ENCODE data around the gene ATP10D. TPM values are rescaled to one million over a fixed set of nuclear protein-coding genes. Genes with fewer than 3 reads are reported as not detected.
"Not testable (repeated sequence)": the region's sequence is repeated elsewhere in the genome, so short reads cannot be mapped to it uniquely, and the experiment has no call there.

The ATP10D gene
- total RNA-seq, 4 donors from 2014 or later: 13.5 to 28.2 (median 18.0) TPM

- Histone ChIP-seq H3K4me3 (no peak overlapping the region), H3K27me3 (no peaks in the 10 kb centered on the region), H3K9me3 (no peaks in the 10 kb centered on the region), H3K27ac (no peak overlapping the region), H3K36me3 (peaks cover 0 to 74% (median 0%) of the 10 kb centered on the region in 3 donors), H3K4me1 (peaks cover 0 to 7% (median 0%) of the 10 kb centered on the region in 4 donors)
- DNase-seq (ENCODE audit: low spot score in 2 of 2): no peak
- TF ChIP-seq EP300 (IDR thresholded peaks at IDR 0.05) (no peak), POLR2A (IDR thresholded peaks at IDR 0.05) (no peak), CTCF (IDR thresholded peaks at IDR 0.05) (no peak)
These were observed 66.6 kb downstream of the ATP10D start for GRCh38 chr4:47551682-47552081.

- TF ChIP-seq EP300 (IDR thresholded peaks at IDR 0.05) (no peak), POLR2A (IDR thresholded peaks at IDR 0.05) (no peak), CTCF (IDR thresholded peaks at IDR 0.05) (no peak)
- Histone ChIP-seq H3K36me3 (peaks cover 0 to 67% (median 0%) of the 10 kb centered on the region in 3 donors), H3K27ac (no peak overlapping the region), H3K9me3 (no peaks in the 10 kb centered on the region), H3K4me1 (peaks cover 0 to 7% (median 0%) of the 10 kb centered on the region in 4 donors), H3K27me3 (no peaks in the 10 kb centered on the region), H3K4me3 (no peak overlapping the region)
- DNase-seq (ENCODE audit: low spot score in 2 of 2): no peak
- 44 to 51% methylated on average over 2 of the region's 2 CpGs for WGBS, 2 donors
These were observed 68.5 kb downstream of the ATP10D start for GRCh38 chr4:47553329-47554125.

- H3K4me3 ChIP-seq; H3K9me3 ChIP-seq; DNase-seq (ENCODE audit: low spot score in 2 of 2); H3K27me3 ChIP-seq; H3K4me1 ChIP-seq; H3K27ac ChIP-seq: not testable (repeated sequence)
- 79 to 98% methylated on average over 3 of the region's 3 CpGs for WGBS, 2 donors
- H3K36me3 ChIP-seq: peaks cover 0 to 60% (median 0%) of the 10 kb centered on the region in 3 donors
These were observed 70.8 kb downstream of the ATP10D start for GRCh38 chr4:47555920-47556319.

GRCh38 chr4:47557255-47557654 lies 72.2 kb downstream of the ATP10D start:
- no peak for TF ChIP-seq POLR2A (IDR thresholded peaks at IDR 0.05)
- TF ChIP-seq EP300 (IDR thresholded peaks at IDR 0.05): no peak
- no peak for TF ChIP-seq CTCF (IDR thresholded peaks at IDR 0.05)
- H3K9me3 ChIP-seq: no peaks in the 10 kb centered on the region
- no peaks in the 10 kb centered on the region for H3K27me3 ChIP-seq
- no peak for DNase-seq (ENCODE audit: low spot score in 2 of 2)
- no peak overlapping the region for H3K27ac ChIP-seq
- peaks cover 0 to 61% (median 0%) of the 10 kb centered on the region in 3 donors for H3K36me3 ChIP-seq
- H3K4me3 ChIP-seq: no peak overlapping the region
- 97% methylated on average over 2 of the region's 2 CpGs for WGBS, 2 donors
- H3K4me1 ChIP-seq: peaks cover 0 to 7% (median 0%) of the 10 kb centered on the region in 4 donors

- no peak for TF ChIP-seq CTCF (IDR thresholded peaks at IDR 0.05)
- TF ChIP-seq EP300 (IDR thresholded peaks at IDR 0.05): no peak
- no peak for TF ChIP-seq POLR2A (IDR thresholded peaks at IDR 0.05)
- peaks cover 0 to 3% (median 0%) of the 10 kb centered on the region in 4 donors for H3K4me1 ChIP-seq
- WGBS, 2 donors: 86 to 96% methylated on average over 1 of the region's 1 CpG
- H3K36me3 ChIP-seq: peaks cover 0 to 67% (median 0%) of the 10 kb centered on the region in 3 donors
- H3K27ac ChIP-seq: no peak overlapping the region
- H3K4me3 ChIP-seq: no peak overlapping the region
- H3K27me3 ChIP-seq: no peaks in the 10 kb centered on the region
- no peaks in the 10 kb centered on the region for H3K9me3 ChIP-seq
- no peak for DNase-seq (ENCODE audit: low spot score in 2 of 2)
These were observed 75.6 kb downstream of the ATP10D start for GRCh38 chr4:47560682-47561081.

Data from tibial nerve (tissue), 4 donors.